ENCODE data around the gene COMTD1.

COMTD1 gene

DNA sequence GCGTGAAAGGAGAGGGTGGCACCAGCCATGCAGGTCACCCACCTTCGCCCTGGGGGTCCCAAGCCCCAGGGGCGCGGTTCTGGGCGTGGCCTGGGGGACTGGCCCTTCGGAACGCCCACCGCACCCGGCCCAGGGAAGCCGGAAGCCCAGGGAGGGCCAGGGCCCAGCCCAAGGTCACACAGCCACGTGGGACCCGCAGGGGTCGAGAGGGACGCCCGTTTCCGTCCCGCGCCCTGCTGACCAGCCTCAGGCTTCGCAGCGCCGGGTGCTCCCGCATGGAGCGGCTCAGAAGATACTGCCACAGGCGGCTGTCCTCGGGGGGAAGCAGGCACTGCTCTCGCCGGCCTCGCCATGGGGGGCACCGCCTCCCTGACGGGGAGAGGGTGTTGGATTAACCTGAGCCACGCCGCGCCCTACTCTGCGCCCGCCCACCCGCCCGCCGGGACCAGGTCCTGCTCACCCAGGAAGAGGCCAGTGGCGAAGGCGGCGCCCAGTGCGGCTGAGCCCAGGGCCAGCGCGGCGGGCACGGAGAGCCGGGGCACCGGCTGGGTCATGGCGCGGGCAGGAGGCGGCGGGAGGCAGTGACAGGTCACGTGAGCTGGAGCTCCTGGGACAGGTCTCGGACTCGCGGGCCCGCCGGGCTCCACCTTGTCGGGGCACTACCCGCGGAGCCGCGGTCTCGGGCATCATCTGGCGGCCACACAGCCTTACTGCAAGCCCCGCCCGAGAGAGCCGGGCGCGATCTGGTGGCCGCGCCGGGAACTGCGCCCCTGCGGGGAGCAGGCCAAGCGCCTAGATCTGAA lies at the start of gene COMTD1:
Gene COMTD1, minus strand, starts transcription at position 583 of the 803 bp plus-strand sequence. Its CDS starts 29 bp downstream, at position 554.
- peak within 1 kb of the TSS; percentile 57 for H3K9ac ChIP-seq
- no peaks in the 10 kb centered on the region for H3K36me3 ChIP-seq (ENCODE audit: control insufficient read depth, insufficient read depth, low read length)
- TF ChIP-seq, protein P1, sequence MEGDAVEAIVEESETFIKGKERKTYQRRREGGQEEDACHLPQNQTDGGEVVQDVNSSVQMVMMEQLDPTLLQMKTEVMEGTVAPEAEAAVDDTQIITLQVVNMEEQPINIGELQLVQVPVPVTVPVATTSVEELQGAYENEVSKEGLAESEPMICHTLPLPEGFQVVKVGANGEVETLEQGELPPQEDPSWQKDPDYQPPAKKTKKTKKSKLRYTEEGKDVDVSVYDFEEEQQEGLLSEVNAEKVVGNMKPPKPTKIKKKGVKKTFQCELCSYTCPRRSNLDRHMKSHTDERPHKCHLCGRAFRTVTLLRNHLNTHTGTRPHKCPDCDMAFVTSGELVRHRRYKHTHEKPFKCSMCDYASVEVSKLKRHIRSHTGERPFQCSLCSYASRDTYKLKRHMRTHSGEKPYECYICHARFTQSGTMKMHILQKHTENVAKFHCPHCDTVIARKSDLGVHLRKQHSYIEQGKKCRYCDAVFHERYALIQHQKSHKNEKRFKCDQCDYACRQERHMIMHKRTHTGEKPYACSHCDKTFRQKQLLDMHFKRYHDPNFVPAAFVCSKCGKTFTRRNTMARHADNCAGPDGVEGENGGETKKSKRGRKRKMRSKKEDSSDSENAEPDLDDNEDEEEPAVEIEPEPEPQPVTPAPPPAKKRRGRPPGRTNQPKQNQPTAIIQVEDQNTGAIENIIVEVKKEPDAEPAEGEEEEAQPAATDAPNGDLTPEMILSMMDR (IDR thresholded peaks at IDR 0.05), result peak; percentile 100
- peak within 1 kb of the TSS; percentile 96 for H3K4me2 ChIP-seq (ENCODE audit: low read length)
- H3K9me3 ChIP-seq (ENCODE audit: control insufficient read depth, low read length), result no peaks in the 10 kb centered on the region
- no peaks in the 10 kb centered on the region for H3K27me3 ChIP-seq (ENCODE audit: control insufficient read depth, insufficient read depth, low read length)
- H3K79me2 ChIP-seq, result no peaks in the 10 kb centered on the region
- peak within 1 kb of the TSS; percentile 90 for H2AFZ ChIP-seq
- peak within 1 kb of the TSS; percentile 76 for H3K27ac ChIP-seq
- H3K4me3 ChIP-seq (ENCODE audit: low read depth, low read length), result peak within 1 kb of the TSS; percentile 65
- peaks cover 19% of the 10 kb centered on the region for H3K4me1 ChIP-seq

DNA sequence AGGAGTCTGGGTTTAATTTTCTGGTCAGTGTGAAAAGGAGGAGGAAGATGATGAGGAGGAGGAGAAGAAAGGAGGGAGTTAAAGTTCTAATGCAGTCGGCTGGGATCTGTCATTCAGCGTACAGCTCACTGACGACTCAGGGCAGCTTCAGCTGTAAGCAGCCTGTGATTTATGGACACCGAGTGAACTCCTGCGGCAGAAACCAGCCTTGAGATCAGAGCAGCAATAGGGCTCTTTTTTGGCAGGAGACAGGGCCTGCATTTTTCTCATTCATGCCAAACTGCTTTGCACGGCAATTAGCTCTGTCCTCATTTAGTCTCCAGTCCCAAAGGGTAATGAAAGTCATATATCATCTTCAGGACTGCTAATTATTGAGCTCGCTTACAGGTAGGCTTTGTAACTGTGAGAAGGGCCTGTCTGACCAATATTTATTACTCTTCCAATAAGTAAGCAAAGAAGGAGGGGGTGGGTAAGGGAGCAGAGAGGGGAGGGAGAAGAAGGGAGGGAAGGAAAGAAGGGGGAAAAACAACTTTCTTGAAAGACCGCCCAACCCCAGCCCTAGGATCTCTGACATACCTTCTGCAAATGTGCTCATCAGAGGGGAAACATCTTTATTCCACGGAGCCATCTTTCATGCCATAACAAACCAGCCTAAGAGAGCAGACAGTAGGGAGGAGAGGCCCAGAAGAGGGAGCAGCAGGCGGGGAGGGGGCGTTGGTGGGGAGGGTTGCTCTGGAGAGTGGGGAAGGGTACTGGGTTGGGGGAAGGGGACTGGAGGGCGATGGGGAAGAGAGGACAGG lies 48.1 kb upstream of the COMTD1 start:
- no peak overlapping the region for H3K4me2 ChIP-seq (ENCODE audit: low read length)
- no peaks in the 10 kb centered on the region for H3K36me3 ChIP-seq (ENCODE audit: control insufficient read depth, insufficient read depth, low read length)
- peak overlapping the region; percentile 40 for H3K27ac ChIP-seq
- TF ChIP-seq, protein P1 (IDR thresholded peaks at IDR 0.05), result no peak
- no peak overlapping the region for H3K9ac ChIP-seq
- no peak overlapping the region for H3K4me3 ChIP-seq (ENCODE audit: low read depth, low read length)
- H3K79me2 ChIP-seq, result no peaks in the 10 kb centered on the region
- peaks cover 10% of the 10 kb centered on the region for H3K4me1 ChIP-seq
- H3K9me3 ChIP-seq (ENCODE audit: control insufficient read depth, low read length), result no peaks in the 10 kb centered on the region
- no peaks in the 10 kb centered on the region for H3K27me3 ChIP-seq (ENCODE audit: control insufficient read depth, insufficient read depth, low read length)
- peak overlapping the region; percentile 86 for H2AFZ ChIP-seq

DNA sequence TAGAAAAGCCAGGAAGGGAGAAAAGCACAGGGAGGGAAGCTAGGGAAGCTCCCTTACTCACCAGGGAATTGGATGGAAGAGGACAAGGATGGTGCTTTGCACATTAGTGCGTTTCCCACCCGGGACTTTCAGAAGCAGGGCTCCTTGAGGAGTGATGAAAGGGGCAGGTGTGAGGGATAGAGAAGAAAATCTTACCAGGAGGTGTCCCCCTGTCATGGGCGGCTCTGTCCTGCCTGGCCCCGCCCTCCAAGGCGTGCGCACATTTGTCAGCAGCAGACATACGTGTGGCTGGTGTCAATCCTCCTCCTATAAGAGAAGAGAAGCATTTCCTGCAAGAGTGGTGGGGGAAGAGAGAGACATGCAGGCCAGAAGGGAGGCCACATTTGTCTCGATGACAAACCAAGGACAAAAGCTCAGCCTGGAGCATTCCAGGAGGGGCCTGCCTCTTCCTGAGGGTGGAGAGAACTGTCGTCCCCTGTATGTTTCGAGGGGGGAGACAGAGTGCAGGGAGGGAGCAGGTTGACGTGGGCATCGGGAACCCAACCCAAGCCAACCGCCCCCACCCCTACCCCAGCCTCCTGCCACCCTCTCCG lies 47.4 kb upstream of the COMTD1 start:
- Histone ChIP-seq H3K36me3 (ENCODE audit: control insufficient read depth, insufficient read depth, low read length) (no peaks in the 10 kb centered on the region), H3K27ac (peak overlapping the region; percentile 40), H3K4me3 (ENCODE audit: low read depth, low read length) (no peak overlapping the region), H3K27me3 (ENCODE audit: control insufficient read depth, insufficient read depth, low read length) (no peaks in the 10 kb centered on the region), H3K4me2 (ENCODE audit: low read length) (no peak overlapping the region), H3K4me1 (peaks cover 10% of the 10 kb centered on the region), H3K9ac (no peak overlapping the region), H3K79me2 (no peaks in the 10 kb centered on the region), H3K9me3 (ENCODE audit: control insufficient read depth, low read length) (no peaks in the 10 kb centered on the region), H2AFZ (peak overlapping the region; percentile 86)
- TF ChIP-seq, protein P1 (IDR thresholded peaks at IDR 0.05), result no peak

DNA sequence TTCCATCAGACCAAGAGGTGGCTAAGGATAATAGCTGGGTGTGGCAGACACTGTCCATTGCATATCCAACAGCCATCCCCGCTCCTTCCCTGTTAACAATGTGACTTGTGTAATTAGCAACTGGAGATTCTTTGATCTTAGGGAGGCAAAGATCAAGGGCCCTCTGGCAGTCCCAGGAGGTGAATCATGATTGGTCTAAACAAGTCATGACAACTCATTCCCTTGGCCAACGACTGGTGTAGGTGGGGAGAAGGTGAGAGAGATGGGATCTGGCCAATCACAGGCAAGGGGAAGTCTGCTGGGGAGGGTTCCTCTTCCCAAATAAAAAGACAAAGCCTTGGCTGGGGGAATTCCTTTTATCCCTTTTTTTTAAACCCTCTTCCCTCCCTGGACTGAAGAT lies 46.2 kb upstream of the COMTD1 start:
- Histone ChIP-seq H3K27me3 (ENCODE audit: control insufficient read depth, insufficient read depth, low read length) (no peaks in the 10 kb centered on the region), H3K4me2 (ENCODE audit: low read length) (no peak overlapping the region), H3K36me3 (ENCODE audit: control insufficient read depth, insufficient read depth, low read length) (no peaks in the 10 kb centered on the region), H3K9ac (no peak overlapping the region), H3K27ac (no peak overlapping the region), H3K4me1 (peaks cover 10% of the 10 kb centered on the region), H3K79me2 (no peaks in the 10 kb centered on the region), H3K9me3 (ENCODE audit: control insufficient read depth, low read length) (no peaks in the 10 kb centered on the region), H3K4me3 (ENCODE audit: low read depth, low read length) (no peak overlapping the region), H2AFZ (no peak overlapping the region)
- TF ChIP-seq, protein P1 (IDR thresholded peaks at IDR 0.05), result no peak

All from parathyroid adenoma (tissue), 2 donors.